Endodermal cell (in vitro differentiated cells): Measurements from ENCODE around the gene PARD3B. TPM values are rescaled to one million over a fixed set of nuclear protein-coding genes. Genes with fewer than 3 reads are reported as not detected.

Experiments used
- DNase-seq: peaks from one replicate; pipeline ENCODE4 v3.0.0-alpha.2; 2017
- H3K27ac ChIP-seq: 2 replicates; pipeline ENCODE4 v1.5.1; 2013; ENCODE audit warnings: mild to moderate bottlenecking, low read depth, low read length, moderate library complexity
- H3K27me3 ChIP-seq: 2 replicates; pipeline ENCODE4 v1.6.1; 2013; ENCODE audit warnings: mild to moderate bottlenecking, low read length, moderate library complexity; ENCODE audit not compliant: insufficient read depth, control insufficient read depth, poor library complexity, severe bottlenecking
- H3K36me3 ChIP-seq: 2 replicates; pipeline ENCODE4 v1.7.0; 2013; ENCODE audit warnings: mild to moderate bottlenecking, low read length, moderate library complexity; ENCODE audit not compliant: control insufficient read depth, insufficient read depth
- H3K4me1 ChIP-seq: one replicate; pipeline ENCODE4 v1.7.0; 2013; ENCODE audit warnings: low read length; ENCODE audit not compliant: control insufficient read depth, insufficient read depth
- H3K4me3 ChIP-seq: 2 replicates; pipeline ENCODE4 v1.5.1; 2013; ENCODE audit warnings: mild to moderate bottlenecking, low read length, moderate library complexity
- H3K9ac ChIP-seq: 2 replicates; pipeline ENCODE4 v1.6.1; 2013; ENCODE audit warnings: mild to moderate bottlenecking, low read length, moderate library complexity; ENCODE audit not compliant: poor library complexity, severe bottlenecking; ENCODE audit errors: extremely low read depth
- H3K9me3 ChIP-seq: 2 replicates; pipeline ENCODE4 v1.6.1; 2013; ENCODE audit warnings: mild to moderate bottlenecking, low read length, moderate library complexity; ENCODE audit not compliant: control insufficient read depth
- H3K27ac Mint-ChIP-seq: 2 replicates; pipeline ENCODE4 v1.8.0; 2020; ENCODE audit warnings: mixed read lengths
- H3K27me3 Mint-ChIP-seq: 2 replicates; pipeline ENCODE4 v1.8.0; 2021; ENCODE audit warnings: mild to moderate bottlenecking, mixed read lengths; ENCODE audit not compliant: insufficient read depth
- H3K36me3 Mint-ChIP-seq: 2 replicates; pipeline ENCODE4 v1.8.0; 2020; ENCODE audit warnings: low read depth, mixed read lengths
- H3K4me1 Mint-ChIP-seq: 2 replicates; pipeline ENCODE4 v1.8.0; 2020; ENCODE audit warnings: mixed read lengths
- H3K4me3 Mint-ChIP-seq: 2 replicates; pipeline ENCODE4 v1.8.0; 2020; ENCODE audit warnings: mild to moderate bottlenecking, moderate library complexity, mixed read lengths
- H3K9me3 Mint-ChIP-seq: 2 replicates; pipeline ENCODE4 v1.8.0; 2020; ENCODE audit warnings: mild to moderate bottlenecking, mixed read lengths
- WGBS, 2 experiments: methylation state at CpG; one replicate each; pipeline versions ENCODE4 v1.1.5 to v1.1.7; 2013; ENCODE audit warnings: missing lambda C conversion rate in 2 of 2, mixed read lengths in 1 of 2; ENCODE audit not compliant: insufficient coverage in 1 of 2, insufficient read length in 1 of 2; 5-methylcytosine and 5-hydroxymethylcytosine counted together
- total RNA-seq, 2 donors: library from RNA; stranded (reverse); fragmentation: NEBNext Ultra II Directional in 1 of 2; extraction: Animal tissue kit (Norgen Biotek cat#: 25700) in 1 of 2; gene quantifications; 2 replicates in 1 of 2; 3 replicates in 1 of 2; pipeline ENCODE4 v1.2.1, GENCODE V29; 2021
- TF ChIP-seq, protein P1 (sequence below): fragments of 200-600 bp; sonication (generic); conservative IDR thresholded peaks from 2 replicates; pipeline ENCODE4 v1.5.0; 2021; ENCODE audit warnings: antibody characterized with exemption, mild to moderate bottlenecking

The PARD3B gene
- total RNA-seq, 2 donors from 2014 or later: 2.5 to 5.6 TPM

DNA sequence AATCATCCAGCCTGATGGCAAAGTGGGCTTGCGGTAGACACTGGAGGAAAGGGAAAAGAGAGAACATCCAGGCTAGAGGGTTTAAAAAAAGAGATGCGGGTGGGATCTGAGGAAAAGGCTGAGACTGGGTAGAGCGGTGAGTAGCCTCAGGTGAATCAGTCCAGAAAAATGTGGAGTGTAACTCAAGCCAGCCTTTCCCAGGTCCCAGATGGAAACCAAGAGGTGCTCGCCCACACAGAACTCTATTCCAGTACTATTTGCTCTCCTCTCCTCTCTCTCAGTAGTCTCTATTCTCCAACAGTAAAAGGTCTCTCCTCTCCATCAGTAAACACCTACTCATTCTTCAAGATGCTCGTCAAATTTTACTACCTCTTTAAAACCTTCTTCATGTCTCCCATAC lies 1098.7 kb downstream of the PARD3B start:
- Histone ChIP-seq H3K9ac (no peak overlapping the region), H3K9me3 (peaks cover 5% of the 10 kb centered on the region), H3K4me1 (peaks cover 2% of the 10 kb centered on the region), H3K27ac (no peak overlapping the region), H3K4me3 (no peak overlapping the region), H3K27me3 (no peaks in the 10 kb centered on the region), H3K36me3 (no peaks in the 10 kb centered on the region)
- H3K9me3 Mint-ChIP-seq: peaks cover 7% of the 10 kb centered on the region
- H3K27ac Mint-ChIP-seq: peak overlapping the region; percentile 14
- H3K4me3 Mint-ChIP-seq: no peak overlapping the region
- peaks cover 2% of the 10 kb centered on the region for H3K36me3 Mint-ChIP-seq
- peaks cover 20% of the 10 kb centered on the region for H3K4me1 Mint-ChIP-seq
- TF ChIP-seq, protein P1, sequence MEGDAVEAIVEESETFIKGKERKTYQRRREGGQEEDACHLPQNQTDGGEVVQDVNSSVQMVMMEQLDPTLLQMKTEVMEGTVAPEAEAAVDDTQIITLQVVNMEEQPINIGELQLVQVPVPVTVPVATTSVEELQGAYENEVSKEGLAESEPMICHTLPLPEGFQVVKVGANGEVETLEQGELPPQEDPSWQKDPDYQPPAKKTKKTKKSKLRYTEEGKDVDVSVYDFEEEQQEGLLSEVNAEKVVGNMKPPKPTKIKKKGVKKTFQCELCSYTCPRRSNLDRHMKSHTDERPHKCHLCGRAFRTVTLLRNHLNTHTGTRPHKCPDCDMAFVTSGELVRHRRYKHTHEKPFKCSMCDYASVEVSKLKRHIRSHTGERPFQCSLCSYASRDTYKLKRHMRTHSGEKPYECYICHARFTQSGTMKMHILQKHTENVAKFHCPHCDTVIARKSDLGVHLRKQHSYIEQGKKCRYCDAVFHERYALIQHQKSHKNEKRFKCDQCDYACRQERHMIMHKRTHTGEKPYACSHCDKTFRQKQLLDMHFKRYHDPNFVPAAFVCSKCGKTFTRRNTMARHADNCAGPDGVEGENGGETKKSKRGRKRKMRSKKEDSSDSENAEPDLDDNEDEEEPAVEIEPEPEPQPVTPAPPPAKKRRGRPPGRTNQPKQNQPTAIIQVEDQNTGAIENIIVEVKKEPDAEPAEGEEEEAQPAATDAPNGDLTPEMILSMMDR: no peak
- WGBS, 2 experiments: 90 to 95% methylated on average over 4 to 5 of the region's 5 CpGs
- no peak for DNase-seq
- no peaks in the 10 kb centered on the region for H3K27me3 Mint-ChIP-seq

DNA sequence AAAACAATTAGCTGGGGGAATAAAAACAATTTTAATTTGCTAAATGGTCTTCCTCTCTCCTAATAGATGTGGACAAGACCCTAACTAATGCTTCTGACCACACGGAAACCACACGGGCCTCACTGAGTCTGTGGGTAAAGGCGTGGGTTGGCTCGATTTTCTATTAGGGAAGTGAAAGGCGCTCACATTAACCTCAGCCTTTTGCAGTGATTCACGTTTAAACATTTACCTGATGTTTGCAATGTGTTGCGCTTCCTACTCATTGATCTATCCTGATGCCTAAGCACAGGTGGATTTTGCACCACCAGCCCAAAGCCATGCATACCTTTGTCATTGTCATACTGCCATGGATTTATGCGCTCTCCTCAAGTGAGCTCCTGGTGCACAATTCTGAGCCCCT lies 1101.4 kb downstream of the PARD3B start:
- Mint-ChIP-seq H3K27ac (no peak overlapping the region), H3K9me3 (no peaks in the 10 kb centered on the region), H3K27me3 (peaks cover 6% of the 10 kb centered on the region), H3K4me1 (peaks cover 31% of the 10 kb centered on the region), H3K36me3 (no peaks in the 10 kb centered on the region), H3K4me3 (no peak overlapping the region)
- WGBS, 2 experiments: 85 to 91% methylated on average over 8 of the region's 8 CpGs
- Histone ChIP-seq H3K27me3 (no peaks in the 10 kb centered on the region), H3K4me1 (peaks cover 2% of the 10 kb centered on the region), H3K9me3 (no peaks in the 10 kb centered on the region), H3K4me3 (no peak overlapping the region), H3K9ac (no peak overlapping the region), H3K27ac (no peak overlapping the region), H3K36me3 (no peaks in the 10 kb centered on the region)
- TF ChIP-seq, protein P1: no peak
- no peak for DNase-seq

DNA sequence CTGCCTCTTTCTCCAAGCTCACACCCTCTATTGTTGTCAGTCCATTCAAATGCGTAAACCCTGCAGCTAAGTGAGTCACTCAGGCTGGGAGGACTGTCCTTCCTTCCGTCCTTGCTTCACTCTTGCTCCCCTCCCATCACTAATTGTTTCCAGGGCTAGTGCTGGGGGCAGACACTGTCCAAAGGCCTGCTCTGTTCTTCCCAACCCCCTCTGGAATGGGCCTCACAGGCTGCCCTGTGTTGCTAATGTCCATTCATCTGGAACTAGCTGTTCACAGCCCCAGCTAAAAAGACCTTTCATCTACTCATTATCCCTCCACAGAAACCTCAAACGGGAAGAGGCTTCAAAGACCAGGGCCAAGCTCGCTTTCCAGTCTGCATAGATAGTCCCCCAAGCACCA lies 1105.2 kb downstream of the PARD3B start:
- Mint-ChIP-seq H3K27ac (no peak overlapping the region), H3K4me1 (peaks cover 14% of the 10 kb centered on the region), H3K36me3 (no peaks in the 10 kb centered on the region), H3K27me3 (peaks cover 8% of the 10 kb centered on the region), H3K9me3 (no peaks in the 10 kb centered on the region), H3K4me3 (no peak overlapping the region)
- H3K9me3 ChIP-seq: no peaks in the 10 kb centered on the region
- H3K27me3 ChIP-seq: no peaks in the 10 kb centered on the region
- no peak overlapping the region for H3K4me3 ChIP-seq
- DNase-seq: peak; percentile 63
- no peak overlapping the region for H3K9ac ChIP-seq
- H3K27ac ChIP-seq: peak overlapping the region; percentile 19
- no peaks in the 10 kb centered on the region for H3K36me3 ChIP-seq
- TF ChIP-seq, protein P1: no peak
- 58 to 67% methylated on average over 2 to 4 of the region's 4 CpGs for WGBS, 2 experiments
- H3K4me1 ChIP-seq: no peaks in the 10 kb centered on the region
